ENCODE data around the gene BCL2L1. TPM values are rescaled to one million over a fixed set of nuclear protein-coding genes. Genes with fewer than 3 reads are reported as not detected.

Gene BCL2L1
- total RNA-seq, 1 experiment from 2014 or later = 33.1 TPM

GRCh38 chr20:31681128-31681727 is 41.4 kb downstream of the BCL2L1 start:
- Histone ChIP-seq H3K36me3 (peaks cover 3% of the 10 kb centered on the region; the same call in 1 of the 2 replicates), H3K4me3 (no peak overlapping the region), H3K4me1 (peaks cover 63% of the 10 kb centered on the region), H3K27ac (no peak overlapping the region), H3K27me3 (no peaks in the 10 kb centered on the region), H3K9me3 (replicated peaks) (no peaks in the 10 kb centered on the region)
- DNase-seq = no peak

- Histone ChIP-seq H3K36me3 (peaks cover 3% of the 10 kb centered on the region; the same call in 1 of the 2 replicates), H3K27me3 (no peaks in the 10 kb centered on the region), H3K27ac (no peak overlapping the region), H3K4me1 (peaks cover 63% of the 10 kb centered on the region), H3K9me3 (replicated peaks) (no peaks in the 10 kb centered on the region), H3K4me3 (no peak overlapping the region)
- DNase-seq = no peak
Measured at GRCh38 chr20:31680286-31681127, 42.2 kb downstream of the BCL2L1 start.

DNA sequence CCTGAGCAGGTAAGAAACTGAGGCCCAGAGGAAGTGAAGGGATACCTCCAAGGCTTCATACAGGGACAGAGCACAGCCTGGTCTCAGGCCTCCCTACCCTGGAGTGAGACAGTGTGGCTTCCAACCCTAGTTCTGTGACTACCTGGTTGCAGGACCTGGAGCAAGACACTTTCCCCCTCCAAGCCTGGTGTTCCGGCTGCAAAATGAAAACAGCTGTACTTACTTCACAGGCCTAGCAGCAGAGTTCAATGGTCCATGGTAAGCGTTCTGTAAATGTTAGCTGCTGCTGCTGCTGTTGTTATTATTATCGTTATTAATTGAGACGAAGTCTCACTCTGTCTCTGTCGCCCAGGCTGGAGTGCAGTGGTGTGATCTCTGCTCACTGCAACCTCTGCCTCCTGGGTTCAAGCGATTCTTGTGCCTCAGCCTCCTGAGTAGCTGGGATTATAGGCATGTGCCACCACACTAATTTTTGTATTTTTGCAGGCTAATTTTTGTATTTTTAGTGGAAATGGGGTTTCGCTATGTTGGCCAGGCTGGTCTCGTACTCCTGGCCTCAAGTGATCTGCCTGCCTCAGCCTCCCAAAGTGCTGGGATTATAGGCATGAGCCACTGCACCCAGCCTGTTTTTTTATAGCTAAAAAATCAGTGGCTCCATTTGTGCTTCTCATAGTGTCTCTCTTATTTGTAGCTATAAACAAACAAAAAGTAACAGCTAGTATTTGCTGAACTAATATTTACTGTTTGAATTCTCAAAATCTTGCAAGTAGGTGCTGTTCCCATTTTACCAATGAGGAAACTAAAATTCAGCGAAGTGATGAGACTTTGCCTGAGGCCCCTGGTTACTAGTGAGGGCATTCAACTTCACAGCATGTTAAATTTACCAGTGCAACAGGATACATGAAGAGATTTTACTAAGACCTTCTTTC is 43.0 kb downstream of the BCL2L1 start:
- peaks cover 64% of the 10 kb centered on the region for H3K4me1 ChIP-seq
- no peak overlapping the region for H3K4me3 ChIP-seq
- H3K9me3 ChIP-seq (replicated peaks) = no peaks in the 10 kb centered on the region
- DNase-seq = no peak
- peaks cover 3% of the 10 kb centered on the region; the same call in 1 of the 2 replicates for H3K36me3 ChIP-seq
- no peaks in the 10 kb centered on the region for H3K27me3 ChIP-seq
- H3K27ac ChIP-seq = peak overlapping the region; percentile 7; the same call in 1 of the 2 replicates

- H3K9me3 ChIP-seq (replicated peaks) = no peaks in the 10 kb centered on the region
- no peaks in the 10 kb centered on the region for H3K27me3 ChIP-seq
- H3K4me1 ChIP-seq = peaks cover 60% of the 10 kb centered on the region
- peak overlapping the region; percentile 27; the same call in 1 of the 2 replicates for H3K27ac ChIP-seq
- H3K36me3 ChIP-seq = peaks cover 3% of the 10 kb centered on the region; the same call in 1 of the 2 replicates
- no peak overlapping the region for H3K4me3 ChIP-seq
- DNase-seq = peak; percentile 77 to 82
Measured at GRCh38 chr20:31678389-31679356, 44.0 kb downstream of the BCL2L1 start.

DNA sequence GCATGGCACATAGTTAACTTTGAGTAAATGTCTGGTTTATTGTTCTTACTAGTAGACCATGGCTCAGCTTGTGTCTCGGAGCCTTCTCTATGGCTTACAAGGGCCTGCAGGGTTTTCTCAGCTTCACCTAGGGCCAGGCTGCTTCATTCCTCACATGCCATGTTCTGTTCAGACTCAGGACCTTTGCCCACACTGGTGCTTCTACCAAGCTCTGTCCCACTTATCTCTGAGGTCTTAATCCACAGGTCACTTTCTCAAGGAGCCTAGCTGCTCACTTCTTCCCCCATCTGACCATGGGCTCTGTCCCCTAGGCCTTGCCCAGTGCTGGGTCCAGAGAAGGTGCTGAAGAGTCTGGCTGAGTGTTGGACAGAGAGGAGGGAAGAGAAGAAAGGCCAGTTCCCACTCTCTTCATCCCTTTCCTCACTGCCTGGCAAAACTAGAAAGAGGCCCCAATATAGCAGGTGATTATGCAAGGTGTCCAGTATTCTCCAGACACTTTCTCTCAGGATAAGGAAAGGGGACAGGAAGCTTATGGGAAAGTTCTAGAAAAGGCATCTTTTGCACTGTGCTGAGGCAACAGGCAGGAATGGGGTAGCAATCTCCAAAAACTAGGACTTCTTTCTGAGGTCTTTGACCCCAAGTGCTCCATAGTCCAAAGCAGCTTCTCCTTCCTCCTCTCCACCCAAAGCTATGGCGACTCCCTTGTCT is 45.0 kb downstream of the BCL2L1 start:
- DNase-seq = no peak
- peaks cover 60% of the 10 kb centered on the region for H3K4me1 ChIP-seq

DNA sequence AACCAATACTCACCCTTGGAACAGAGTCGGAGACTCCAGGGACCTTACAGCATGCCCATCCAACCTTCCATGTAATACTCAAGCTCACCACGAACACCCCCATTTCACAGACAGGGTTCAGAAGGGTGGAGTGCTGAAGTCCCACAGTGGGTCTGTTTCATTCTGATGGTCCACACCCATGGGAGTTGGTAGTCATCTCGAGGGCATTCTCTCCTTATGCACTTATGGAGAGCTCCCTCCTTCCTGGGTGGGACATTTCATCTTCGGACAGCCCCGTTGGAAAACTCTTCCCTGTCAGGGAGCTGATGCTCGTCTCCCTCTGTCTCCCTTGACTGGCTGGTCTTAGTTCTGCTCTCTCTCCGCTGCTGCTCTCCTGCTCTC is 46.1 kb downstream of the BCL2L1 start:
- H3K9me3 ChIP-seq (replicated peaks) = no peaks in the 10 kb centered on the region
- no peak overlapping the region for H3K27ac ChIP-seq
- no peaks in the 10 kb centered on the region for H3K27me3 ChIP-seq
- H3K4me1 ChIP-seq = peaks cover 60% of the 10 kb centered on the region
- peaks cover 3% of the 10 kb centered on the region; the same call in 1 of the 2 replicates for H3K36me3 ChIP-seq
- no peak for DNase-seq
- no peak overlapping the region for H3K4me3 ChIP-seq

More for the DNA sequence above, 45.0 kb downstream of the BCL2L1 start:
- no peak overlapping the region for H3K4me3 ChIP-seq
- H3K36me3 ChIP-seq = peaks cover 3% of the 10 kb centered on the region; the same call in 1 of the 2 replicates
- no peaks in the 10 kb centered on the region for H3K27me3 ChIP-seq
- no peaks in the 10 kb centered on the region for H3K9me3 ChIP-seq (replicated peaks)
- H3K27ac ChIP-seq = peak overlapping the region; percentile 27; the same call in 1 of the 2 replicates

DNA sequence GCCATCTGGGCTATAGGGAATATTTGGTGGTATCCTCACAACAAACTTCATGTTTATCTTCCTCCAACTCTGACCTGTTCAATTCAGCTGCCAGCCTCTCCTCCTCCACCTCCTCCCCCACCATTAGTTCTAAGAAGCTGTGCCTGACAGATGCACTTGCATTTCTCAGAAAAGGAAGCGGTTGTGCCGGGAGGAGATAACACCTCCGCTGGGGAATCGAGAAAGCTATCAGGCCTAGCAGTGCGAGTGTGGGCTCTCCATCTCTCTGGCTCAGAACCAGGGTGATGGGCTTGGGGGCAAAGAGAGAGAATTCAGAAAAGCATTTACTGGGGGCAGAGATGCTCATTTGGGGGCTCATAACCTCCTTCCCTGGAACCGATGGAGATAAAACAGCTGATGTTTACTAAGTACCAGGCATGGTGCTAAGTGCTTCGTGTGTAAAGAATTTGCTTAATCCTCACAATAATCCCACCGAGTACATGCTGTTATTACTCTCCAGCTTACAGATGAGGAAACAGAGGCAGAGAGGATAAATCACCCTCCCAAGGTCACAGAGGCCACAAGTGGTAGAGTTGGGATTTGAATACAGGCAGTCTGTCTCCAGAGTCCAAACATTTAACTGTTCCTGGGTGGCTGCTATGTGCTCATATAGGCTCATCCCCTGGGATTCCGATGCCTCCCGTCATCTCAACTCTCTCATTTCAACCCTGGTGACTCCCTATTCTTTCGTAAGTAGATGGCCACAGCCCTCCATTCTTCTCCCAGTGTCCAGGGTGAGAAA is 46.6 kb downstream of the BCL2L1 start:
- Histone ChIP-seq H3K9me3 (replicated peaks) (no peaks in the 10 kb centered on the region), H3K4me3 (no peak overlapping the region), H3K27ac (no peak overlapping the region), H3K36me3 (peaks cover 3% of the 10 kb centered on the region; the same call in 1 of the 2 replicates), H3K4me1 (peaks cover 62% of the 10 kb centered on the region), H3K27me3 (no peaks in the 10 kb centered on the region)
- DNase-seq = no peak

DNA sequence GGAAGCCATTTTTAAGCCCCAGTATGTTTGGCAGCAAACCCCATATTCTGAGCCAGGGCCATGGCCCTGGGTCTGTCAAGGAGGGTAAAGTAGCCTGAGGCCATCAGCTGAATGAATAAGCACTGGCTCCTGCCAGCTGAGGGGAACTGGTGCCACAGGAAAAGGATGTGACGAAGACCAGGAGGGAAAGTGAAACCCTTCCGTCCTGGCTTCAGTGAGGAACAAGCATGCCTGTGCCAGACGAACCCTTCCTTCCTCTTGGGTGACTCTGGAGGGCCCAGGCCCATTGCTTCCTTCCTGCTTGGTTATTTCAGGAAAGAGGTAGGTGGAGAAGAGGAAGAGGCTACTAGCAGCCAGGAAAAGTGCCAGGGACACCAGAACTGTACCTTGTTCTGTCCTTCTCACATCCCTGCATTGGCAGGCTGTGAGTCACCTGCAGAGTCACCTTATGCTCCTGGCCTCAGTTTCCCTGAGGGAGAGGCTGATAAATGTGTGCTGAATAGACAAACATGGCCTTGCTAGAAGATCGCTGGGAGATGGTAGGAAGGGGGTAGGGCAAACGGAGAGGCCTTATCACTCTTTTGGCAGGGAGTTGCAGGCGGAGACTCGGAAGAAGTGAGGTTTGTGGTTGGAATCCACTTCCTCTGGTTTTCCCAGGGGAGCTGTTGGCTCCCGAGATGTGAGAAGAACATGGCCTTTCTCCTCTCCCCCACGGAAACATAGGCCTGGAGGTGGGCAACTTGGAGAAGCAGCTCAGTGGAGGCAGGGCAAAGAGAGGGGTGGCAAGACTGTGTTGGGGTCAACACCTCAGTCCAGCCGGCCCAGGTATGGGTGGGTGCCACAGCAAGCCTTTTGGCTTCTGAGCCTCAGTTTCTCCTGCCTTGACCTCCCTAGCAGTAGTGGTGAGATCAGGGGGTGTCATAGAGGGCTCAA is 47.5 kb downstream of the BCL2L1 start:
- no peaks in the 10 kb centered on the region for H3K27me3 ChIP-seq
- H3K4me1 ChIP-seq = peaks cover 60% of the 10 kb centered on the region
- peak; percentile 60 to 73 for DNase-seq
- no peak overlapping the region for H3K4me3 ChIP-seq
- no peak overlapping the region for H3K27ac ChIP-seq
- no peaks in the 10 kb centered on the region for H3K9me3 ChIP-seq (replicated peaks)
- H3K36me3 ChIP-seq = peaks cover 3% of the 10 kb centered on the region; the same call in 1 of the 2 replicates

DNA sequence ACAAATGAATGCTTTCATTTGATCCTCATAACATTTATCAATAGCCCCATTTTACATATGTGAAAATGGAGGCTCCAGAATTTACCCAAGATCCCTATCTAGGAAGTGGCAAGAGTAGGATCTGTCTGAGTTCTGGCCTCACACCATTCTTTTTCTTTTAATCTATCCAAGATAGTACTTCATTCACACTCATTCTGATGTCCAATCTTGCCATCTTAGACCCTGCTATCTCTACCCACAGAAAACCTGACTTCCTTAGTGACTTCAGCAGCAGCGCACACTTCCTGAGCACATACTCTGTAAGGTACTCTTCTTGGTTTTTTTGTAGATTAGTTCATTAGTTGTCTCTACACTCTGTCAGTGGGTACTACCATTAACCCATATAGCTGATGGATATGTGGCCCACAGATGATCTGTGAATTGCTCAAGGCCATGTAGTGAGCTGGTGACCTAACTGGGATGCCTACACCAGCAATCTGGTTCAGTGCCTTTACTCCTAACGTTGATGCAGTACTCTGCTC is 48.7 kb downstream of the BCL2L1 start:
- Histone ChIP-seq H3K27ac (no peak overlapping the region), H3K4me1 (peaks cover 48% of the 10 kb centered on the region), H3K4me3 (no peak overlapping the region), H3K27me3 (no peaks in the 10 kb centered on the region), H3K36me3 (peaks cover 3% of the 10 kb centered on the region; the same call in 1 of the 2 replicates), H3K9me3 (replicated peaks) (no peaks in the 10 kb centered on the region)
- no peak for DNase-seq

- H3K27ac ChIP-seq = no peak overlapping the region
- H3K4me3 ChIP-seq = no peak overlapping the region
- no peak for DNase-seq
- peaks cover 42% of the 10 kb centered on the region for H3K4me1 ChIP-seq
- peaks cover 3% of the 10 kb centered on the region; the same call in 1 of the 2 replicates for H3K36me3 ChIP-seq
- H3K9me3 ChIP-seq (replicated peaks) = no peaks in the 10 kb centered on the region
- no peaks in the 10 kb centered on the region for H3K27me3 ChIP-seq
Measured at GRCh38 chr20:31673435-31673834, 49.2 kb downstream of the BCL2L1 start.

DNA sequence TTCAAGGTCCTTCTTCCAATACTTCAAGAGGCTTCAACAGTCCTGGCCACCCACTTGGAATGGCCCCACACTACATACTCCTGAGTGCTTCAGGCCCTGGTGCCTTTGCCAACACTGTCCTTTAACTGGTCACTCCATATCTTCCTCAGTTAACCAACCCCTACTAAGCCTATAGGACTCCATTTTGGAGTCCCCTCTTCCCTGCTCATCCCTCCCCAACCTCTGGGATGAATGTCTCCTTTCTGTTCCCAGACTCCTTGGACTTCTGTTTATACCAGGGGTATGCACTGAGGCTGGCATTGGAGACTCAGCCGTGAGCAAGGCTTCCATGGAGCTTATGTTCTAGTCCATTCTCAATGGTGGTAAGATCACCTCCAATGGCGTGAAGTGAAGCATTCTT is 51.3 kb downstream of the BCL2L1 start:
- H3K27me3 ChIP-seq = no peaks in the 10 kb centered on the region
- H3K36me3 ChIP-seq = peaks cover 2% of the 10 kb centered on the region; the same call in 1 of the 2 replicates
- peaks cover 24% of the 10 kb centered on the region for H3K4me1 ChIP-seq
- H3K27ac ChIP-seq = no peak overlapping the region
- H3K4me3 ChIP-seq = no peak overlapping the region
- DNase-seq = no peak
- no peaks in the 10 kb centered on the region for H3K9me3 ChIP-seq (replicated peaks)
